HG03280 (cell line): Measurements from ENCODE around the gene SCN3A.

ENCODE experiments used
- ATAC-seq: cut with Tn5 transposase; IDR thresholded peaks from one replicate; pipeline ENCODE4 v1.9.1; 2021; ENCODE audit warnings: mild to moderate bottlenecking, moderate library complexity; ENCODE audit not compliant: unreplicated experiment

Gene SCN3A

DNA sequence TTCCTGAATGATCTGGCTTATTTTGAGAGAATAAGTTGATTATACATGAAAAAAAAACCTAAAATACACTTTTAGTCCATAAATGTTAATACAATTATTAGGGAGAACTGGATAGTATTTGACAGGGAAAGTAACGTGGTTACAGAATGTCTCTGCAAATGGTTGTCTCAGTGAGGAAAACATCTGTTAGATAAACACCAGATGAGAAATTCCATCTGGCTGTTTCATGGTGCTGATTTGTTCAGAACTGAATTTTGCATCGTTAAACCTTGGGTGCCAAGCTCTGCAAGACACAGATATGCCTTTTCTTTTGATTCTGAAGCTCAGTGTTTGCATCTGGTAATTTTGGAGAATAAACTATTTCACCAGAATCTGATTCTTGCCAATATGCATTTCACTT, 90.4 kb downstream of the SCN3A start:
- ATAC-seq = no peak

DNA sequence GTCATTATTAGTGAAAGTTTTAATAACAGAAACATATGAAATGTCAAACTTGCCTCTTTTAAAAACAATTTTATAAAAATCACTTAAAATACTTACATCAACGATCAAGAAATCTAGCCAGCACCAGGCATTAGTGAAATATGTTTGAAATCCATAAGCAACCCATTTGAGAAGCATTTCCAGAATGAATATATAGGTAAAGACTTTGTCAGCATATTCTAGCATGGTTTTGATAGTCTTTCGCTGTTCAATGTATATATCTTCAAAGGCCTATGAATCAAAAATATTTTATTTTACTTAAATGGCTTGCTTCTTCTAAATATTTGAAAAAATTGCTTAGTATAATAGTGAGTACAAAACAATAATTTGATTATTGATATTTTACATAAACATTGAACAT, 91.1 kb downstream of the SCN3A start:
- no peak for ATAC-seq

DNA sequence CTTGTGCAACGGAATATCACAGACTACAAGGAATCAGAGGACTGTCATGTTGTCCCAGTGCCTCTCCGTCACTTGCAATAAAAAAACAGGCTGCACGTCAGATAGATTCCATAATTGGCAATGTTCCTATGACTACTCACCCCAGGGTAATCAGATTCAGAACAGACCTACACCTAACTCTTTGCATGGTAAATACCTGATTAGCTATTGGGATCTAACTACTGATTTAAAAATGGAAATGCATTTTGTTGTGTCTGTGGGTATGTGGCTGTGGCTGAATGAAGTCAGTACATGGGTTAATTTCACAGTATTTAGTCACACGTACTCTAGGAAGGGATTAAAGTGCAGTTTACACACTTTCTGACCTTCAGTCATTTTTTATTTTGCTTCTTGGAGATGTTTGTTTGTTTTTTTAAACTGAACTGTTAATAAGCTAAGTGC, 91.7 kb downstream of the SCN3A start:
- no peak for ATAC-seq

DNA sequence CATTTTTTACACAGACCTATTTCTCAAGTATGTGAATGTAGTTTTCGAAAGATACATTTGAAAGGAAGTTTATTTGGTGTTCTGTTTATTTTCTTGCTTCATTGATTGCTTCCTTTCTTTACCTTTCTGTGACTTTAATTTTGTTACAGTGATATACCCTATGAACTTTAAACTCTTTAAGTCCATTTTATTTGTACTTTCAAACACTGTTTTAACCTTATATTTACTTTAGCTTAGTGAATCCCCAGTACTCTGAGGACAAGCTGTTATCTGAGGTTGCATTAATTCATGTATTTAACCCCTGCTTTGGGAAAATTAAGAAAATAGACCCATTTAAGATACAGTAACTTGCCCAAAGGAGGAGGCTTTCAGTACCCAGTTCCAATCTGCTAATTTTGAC, 93.5 kb downstream of the SCN3A start:
- ATAC-seq = no peak

DNA sequence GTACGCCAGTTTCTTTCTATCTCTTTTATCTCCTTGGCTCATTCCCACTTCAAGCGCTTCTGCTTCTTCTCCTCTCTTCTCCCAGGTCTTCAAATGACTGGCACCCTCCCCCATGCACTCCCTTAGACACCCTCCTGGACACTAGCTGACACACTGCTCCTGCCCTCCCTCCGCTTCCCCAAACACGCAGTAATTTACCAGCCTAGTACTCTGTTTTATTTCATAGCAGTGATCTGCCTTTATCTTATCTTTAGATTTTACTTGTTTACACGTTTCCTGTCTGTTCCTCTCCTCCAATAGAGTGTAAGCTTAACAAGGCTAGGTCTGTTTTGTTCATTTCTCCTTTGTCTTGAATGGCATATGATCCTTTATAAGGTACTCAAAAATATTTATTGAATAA, 93.9 kb downstream of the SCN3A start:
- ATAC-seq = no peak

DNA sequence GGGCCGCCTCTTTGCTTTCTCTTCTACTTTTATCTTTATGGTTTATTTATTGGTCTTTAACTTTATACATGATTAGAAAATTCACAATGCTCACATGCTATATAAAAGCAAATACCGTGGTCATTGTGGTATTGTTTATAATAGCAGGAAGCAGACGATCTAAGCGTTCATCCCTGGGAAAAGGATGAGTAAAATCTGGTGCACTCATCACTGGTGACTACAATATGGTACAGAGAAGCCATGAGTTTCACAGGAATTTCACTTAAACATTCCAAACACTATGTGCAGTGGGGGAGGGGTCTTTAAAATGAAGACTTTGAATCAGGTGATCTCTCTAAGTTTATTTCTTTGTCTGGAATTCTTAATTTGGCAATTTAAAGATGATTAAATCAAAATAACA, 97.9 kb downstream of the SCN3A start:
- ATAC-seq = no peak

DNA sequence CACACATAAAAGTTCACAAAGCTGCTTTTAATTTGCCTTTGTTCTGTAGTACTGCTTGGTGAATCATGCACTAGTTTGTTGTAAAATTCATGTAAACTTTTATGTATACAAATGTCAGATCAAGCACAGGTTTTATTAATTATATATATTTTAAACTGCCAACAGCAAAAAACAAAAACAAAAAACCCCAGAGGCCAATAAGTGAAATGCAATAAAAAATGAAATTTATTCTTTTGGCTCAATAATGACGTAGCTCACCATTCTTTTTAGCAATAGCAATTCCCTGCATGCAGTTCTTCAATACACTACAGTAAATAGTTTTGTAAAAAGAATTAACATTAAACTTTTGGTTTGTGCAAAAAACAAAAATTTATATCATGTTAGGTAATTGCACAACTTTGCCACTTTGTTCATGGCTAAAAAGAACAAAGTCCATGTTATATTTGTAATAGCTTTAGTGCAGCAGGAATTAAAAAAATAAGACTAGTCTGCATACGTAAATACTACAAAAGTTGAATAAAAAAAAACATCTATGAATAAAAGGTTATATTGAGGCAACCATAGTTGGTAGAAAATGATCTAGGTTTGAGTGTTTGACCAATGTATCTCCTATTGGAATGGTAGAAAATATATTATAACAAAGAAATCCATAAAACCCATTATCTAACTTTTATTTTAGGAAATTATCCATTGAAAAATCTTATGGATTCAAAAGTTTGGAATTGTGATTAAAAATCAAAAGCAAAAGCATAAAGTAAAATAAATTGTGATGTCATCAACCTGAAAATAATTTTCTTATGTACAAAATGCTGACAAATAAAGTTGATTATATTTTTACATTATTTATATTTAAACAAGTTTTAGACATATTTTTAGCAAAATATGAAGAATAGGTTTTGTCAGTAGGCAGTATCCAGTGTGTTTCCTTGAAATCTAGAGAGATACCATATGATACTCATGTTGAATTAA, 115.6 kb downstream of the SCN3A start:
- no peak for ATAC-seq

DNA sequence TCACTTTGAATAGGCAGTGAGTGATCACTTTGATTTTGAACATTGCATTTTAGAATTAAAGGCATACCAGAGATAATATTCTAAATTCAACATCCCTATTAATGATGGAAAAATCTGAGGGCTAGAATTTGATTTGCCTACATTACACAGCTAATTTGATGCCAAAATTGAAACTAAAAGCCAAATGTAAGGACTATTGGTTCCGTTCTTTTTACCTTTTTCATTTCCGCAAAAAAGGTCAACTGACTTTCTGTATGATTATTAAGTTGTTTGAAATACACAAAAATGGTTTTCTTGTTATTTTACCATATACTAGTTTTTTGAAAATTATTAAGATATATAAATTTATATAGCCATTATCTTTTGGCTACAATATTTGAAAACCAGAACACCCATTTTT, 117.5 kb downstream of the SCN3A start:
- no peak for ATAC-seq

DNA sequence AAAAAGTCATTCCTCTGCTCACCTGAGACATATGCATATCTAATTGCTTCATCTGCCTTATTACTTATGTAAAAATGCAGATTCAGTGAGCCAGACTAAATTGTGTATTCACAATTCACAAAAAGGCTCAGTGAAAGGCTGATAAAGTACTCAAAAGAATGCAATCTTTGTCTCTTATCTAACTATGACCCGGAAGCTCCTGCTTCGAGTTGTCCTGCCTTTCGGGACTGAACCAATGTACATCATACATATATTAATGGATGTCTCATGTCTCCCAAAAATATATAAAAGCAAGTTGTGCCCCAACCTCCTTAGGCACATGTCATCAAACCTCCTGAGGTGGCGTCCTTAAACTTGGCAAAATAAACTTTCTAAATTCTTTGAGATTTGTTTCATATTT, 120.5 kb downstream of the SCN3A start:
- ATAC-seq = no peak

DNA sequence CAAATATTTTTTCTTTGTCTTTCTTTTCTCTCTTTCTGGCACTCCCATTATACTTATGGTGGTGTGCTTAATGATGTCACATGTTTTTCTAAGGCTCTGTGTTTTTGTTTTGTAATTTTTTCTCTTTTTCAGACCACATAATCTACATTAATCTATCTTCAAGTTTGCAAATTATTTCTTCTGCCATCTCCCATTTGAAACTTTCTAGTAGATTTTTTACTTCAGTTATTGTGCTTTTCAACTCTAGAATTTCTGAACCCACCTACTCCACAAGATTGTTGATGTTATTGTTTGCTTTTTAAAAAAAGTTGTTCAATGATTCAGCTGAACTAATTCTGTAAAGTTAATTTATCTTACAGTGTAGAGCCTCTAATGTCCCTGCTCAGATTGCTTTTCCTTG, 121.4 kb downstream of the SCN3A start:
- ATAC-seq = no peak

DNA sequence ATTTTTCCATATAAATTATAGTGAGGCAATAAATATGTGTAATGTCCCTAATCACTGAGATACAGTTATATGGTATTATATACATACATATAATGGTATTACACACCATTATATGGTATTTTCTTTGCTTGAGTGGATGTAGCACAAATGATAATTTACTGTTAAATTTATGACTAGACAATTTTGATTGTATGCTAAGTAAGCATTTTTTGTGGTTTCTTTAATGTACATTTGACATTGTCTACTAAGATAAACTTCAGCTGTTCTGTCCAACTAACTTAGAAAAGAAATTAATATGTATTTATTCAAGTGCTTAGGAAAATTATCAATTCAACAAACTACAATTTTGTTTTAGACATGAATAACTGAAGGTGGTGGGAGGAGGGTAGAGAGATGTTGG, 122.6 kb downstream of the SCN3A start:
- no peak for ATAC-seq

DNA sequence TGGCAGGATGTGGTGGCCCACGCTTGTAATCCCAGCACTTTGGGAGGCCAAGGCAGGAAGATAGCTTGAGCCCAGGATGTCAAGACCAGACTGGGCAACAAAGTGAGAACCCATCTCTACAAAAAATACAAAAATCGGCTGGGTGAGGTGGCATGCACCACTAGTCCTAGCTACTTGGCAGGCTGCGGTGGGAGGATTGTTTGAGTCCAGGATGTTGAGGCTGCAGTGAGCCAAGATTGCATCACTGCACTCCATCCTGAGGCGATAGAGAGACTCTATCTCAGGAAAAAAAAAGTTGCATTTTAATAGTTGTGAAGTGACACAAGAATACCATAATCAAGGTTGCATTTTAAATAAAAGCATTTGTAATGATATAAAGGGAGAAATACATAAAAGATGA, 124.4 kb downstream of the SCN3A start:
- no peak for ATAC-seq

DNA sequence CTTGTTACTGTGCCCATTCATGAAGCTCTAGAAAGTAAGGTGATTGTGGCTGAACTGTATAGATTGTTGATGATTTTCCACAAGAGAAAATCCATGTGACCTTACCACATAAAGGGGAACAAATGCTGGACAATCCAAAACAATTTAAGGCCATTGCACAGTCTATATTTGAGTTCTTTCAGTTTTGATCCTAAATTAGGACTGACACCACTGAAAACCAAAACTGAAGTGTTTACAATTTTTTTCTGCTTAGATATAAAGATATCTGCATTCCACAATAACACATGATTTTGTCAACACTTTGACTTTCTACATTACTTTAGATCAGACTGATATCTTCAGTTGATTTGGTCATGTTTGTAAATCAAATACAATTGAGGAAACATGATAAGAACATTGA, 124.9 kb downstream of the SCN3A start:
- no peak for ATAC-seq

DNA sequence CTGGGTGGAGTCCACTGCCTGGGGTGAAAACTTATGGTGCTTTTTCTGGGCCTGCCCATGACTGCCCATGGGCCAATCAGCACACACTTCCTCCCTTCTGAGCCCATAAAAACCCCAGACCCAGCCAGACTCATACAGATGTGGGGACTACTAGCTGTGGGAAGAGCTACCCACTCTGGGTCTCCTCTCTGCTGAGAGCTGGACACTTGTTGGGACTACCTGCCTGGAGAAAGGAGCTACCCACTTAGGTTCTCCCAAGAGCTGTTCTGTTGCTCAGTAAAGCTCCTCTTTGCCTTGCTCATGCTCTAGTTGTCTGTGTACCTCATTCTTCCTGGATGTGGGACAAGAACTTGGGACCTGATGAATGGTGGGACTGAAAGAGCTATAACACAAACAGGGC, 129.0 kb downstream of the SCN3A start:
- ATAC-seq = no peak

DNA sequence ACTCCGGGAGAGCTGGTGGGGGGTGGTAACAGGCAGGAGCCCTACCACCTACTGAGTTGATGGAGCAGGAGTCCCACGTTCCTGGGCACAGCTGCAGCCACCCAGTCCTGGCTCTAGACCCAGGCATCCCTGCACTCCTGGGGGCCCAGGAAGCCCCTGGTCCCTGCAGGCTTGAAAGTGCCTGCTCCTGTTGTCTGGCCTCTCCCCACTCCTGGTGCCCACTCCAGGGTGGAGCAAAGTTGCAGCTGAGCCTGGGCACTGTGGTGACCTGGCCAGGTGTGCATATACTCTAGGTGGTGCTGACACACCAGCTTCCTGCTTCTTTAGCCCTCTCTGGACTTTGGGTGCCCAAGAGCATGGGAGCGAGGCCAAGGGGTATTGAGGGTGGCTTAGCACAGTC, 129.5 kb downstream of the SCN3A start:
- no peak for ATAC-seq

DNA sequence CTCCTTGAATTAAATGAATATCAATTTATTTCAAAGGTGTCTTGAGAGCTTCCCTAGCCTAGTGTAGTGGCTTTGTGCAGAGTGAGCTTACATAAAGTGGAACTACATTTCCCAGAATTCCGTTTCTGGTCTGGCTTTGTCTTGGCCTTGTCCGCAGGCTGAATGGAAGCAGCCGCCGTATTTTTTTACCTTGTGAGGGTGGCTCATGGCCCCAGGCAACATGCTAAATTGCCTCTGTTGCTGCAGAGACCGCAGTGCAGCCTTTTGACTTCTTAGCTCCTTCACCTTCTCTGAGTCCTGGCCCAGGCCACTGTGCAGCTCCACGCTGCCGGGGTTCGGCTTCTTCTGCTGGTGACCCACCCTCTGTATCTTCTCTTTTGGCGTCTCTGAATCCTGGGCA, 133.8 kb downstream of the SCN3A start:
- ATAC-seq = no peak

DNA sequence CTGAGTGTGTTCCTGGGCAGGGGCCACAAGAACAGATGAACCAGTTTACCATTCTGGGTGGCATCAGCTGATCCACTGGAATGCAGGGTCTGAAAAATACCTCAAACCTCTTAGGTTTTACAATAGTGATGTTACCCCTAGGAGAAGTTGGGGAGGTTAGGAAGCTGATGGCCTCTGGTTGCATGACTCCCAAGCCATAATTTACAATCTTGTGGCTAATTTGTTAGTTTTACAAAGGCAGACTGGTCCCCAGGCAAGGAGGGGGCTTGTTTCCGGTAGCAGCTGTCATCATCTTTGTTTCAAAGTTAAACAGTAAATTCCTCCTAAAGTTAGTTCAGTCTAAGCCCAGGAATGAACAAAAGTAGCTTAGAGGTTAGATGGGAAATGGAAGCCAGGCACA, 134.7 kb downstream of the SCN3A start:
- no peak for ATAC-seq

DNA sequence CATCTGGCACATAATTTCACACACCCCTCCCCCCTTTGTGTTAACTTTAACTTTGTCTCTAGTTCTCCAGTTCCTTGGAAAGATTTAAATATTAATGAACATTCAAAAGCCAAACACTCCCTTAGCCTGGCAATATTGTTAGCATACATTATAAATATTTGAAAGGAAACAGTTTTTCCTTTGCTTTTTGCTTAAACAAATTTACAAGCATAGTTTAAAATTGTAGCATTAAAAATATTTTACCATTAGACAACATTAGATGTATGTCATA, 135.4 kb downstream of the SCN3A start:
- no peak for ATAC-seq

DNA sequence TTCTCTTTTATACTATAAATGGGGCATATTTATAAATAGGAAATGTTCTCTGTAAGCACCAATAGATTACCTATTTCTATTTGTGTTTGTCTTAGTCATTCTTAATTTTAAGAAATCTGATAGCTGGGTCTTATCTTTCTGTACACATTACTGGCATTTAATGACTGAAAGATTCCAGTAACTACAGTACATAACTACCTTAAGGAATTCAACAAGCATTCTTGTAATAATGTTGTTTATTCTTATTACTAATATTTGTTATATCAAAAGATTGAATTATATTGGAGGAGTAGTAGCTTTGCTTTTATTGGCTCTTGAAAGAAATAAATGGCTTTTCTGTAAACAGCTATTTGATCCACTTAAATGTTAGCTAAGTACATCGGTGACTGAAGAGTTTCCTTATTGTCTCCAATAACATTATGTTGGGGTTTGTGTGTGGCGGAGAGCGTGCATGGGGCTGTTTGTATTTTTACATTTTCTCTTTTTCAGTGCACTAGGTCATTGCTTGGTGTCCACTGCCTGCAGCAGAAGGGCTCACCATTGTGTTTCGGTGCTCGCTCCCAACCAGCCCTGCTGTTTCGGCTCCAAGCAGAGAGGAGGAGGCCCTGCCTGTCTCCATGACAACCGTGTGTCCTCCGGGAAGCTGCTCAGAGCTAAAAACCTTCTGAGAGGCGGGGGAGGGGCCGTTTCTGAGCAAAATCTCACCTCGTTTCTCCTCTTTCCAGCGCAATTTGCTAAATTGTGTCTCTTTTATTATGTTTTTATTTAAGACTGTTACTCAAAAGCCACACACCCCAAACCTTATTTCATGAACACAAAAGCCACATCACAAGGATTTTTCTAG, 136.0 kb downstream of the SCN3A start:
- ATAC-seq = no peak

DNA sequence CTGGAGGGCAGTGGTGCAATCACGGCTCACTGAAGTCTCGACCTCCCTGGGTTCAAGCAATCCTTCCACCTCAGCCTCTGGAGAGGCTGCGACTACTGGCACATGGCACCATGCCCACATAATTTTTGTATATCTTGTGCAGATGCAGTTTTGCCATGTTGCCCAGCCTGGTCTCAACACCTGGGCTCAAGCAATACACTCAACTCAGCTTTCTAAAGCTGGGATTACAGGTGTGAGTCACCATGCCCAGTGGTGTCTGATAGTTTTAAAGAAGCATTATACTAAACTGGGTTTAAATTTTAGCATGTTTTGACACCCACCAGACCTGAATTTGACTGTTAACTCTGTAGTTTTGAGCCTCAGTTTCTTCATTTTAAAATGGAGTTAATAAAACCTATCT, 139.1 kb downstream of the SCN3A start:
- ATAC-seq = no peak

DNA sequence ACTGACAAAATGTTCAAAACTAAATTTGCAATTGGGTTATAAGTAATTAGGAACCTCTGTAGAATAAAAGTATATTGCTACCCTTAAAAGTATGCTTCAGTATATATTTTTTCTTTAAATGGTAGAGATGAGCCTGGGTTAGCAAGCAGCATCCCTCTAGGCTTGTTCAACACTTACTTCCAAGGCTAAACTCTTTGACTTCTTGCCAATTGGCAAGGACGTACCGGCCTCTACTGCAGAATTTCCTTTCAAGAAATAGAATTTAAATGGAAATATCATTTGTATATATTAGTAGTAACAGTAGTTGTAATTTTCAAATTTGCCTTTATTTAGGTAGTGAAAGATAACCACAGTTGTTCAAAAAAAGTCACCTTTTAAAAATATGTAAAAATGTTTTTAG, 143.4 kb downstream of the SCN3A start:
- no peak for ATAC-seq
